ENCODE results near the gene SH3PXD2A.
A peak's percentile ranks its signal among the peaks of the same experiment; 100 is the strongest.

The SH3PXD2A gene

GRCh38 chr10:103874730-103875129, 19.4 kb upstream of the SH3PXD2A start:
- no peak for DNase-seq (ENCODE audit: low read depth)

- no peak for DNase-seq (ENCODE audit: low read depth)
Measured at GRCh38 chr10:103872137-103872931, 17.0 kb upstream of the SH3PXD2A start.

DNA sequence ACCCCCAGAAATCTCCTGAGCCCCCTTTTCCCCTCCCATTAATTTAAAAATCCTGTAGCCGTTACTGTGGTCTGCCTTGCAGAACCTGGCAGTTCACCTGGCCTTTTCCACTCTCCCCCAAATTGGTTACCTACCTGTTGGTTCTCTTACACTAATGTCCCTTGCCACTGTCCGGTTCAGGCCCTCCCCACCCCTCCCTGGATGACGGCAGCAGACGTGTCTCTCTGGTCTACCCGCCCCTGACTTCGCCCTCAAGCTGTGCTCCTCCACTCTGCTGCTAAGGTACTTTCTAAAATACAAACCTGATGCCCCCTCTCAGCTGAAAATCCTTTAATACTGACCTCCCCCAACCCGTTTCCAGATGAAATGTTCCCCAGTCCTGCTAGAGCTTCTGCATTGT, 15.6 kb upstream of the SH3PXD2A start:
- no peak for DNase-seq (ENCODE audit: low read depth)

DNA sequence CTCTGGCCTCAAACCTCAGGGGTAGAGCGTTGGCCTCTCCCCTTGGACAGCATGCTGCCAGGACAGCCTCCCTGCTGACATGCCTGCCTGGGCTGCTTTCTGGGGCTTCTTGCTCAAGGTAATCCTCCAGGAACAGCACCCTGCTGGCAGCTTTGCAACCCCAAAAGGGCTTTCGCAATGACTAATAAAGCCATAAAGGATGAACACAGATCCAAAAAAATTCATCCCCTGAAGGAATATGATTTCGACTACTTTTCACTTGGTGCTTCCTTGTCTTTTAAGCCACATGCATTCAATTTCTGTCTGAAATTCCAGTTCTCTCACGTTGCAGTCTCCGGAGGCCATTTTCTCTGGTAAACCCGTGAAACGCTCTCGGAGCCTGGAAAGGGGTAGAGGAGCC, 15.1 kb upstream of the SH3PXD2A start:
- no peak for DNase-seq (ENCODE audit: low read depth)

DNA sequence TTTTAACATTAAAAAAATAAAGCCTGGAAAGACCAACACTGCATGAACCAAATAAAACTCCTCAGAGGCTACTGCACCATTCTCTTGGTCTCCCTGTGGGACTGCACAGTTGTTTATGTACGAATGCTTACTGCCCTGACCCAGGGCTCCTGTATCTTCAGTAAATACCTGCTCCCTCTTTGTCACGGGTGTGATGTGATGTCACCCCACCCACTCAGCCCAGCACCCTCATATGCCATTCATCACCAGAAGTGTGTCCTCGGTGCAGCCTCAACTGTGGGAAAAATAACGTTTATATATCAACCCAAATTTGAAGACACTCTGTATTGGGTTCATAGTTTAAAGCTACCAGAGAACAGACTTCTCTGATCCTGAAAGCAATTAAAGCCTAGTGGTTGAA, 14.0 kb upstream of the SH3PXD2A start:
- DNase-seq (ENCODE audit: low read depth), result no peak

DNA sequence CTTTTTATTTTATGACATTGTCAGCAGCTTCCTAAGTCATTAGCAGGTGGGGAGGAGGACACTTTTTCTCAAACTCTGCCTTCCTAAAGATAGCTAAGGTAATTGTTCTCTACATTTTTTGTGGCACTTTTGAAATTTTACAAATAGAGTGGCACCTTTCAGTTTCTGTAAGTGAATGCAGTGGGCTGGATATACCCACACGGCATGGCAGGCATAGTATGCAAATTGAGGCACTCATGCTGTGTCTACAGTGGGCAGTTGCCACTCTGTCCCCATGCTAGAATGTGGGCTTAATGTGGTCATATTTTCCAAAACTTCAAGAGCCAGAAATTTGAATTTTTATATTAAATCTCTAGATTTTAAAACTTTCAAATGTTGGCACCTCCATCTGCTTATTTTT, 12.8 kb upstream of the SH3PXD2A start:
- DNase-seq (ENCODE audit: low read depth), result no peak

DNA sequence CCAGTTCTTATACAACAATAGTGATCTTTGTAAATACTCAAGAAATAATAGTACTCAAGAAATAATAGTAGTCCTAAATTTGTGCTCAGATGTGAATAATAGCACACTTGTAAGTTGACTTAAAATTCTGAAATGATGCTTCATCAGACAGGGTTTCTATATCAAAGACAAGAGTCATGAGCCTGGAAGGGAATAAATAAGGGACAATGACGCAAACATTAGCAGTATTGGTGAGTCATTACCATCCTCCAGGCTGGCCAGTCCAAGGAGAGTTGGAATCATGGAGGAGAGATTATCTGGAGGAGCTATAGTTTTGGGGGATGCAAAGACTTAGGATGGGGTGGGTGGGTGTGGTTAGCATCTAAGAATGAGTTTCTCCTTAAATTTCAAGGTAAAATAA, 6.1 kb upstream of the SH3PXD2A start:
- DNase-seq (ENCODE audit: low read depth), result no peak

- no peak for DNase-seq (ENCODE audit: low read depth)
Measured at GRCh38 chr10:103859161-103860086, 4.0 kb upstream of the SH3PXD2A start.

DNA sequence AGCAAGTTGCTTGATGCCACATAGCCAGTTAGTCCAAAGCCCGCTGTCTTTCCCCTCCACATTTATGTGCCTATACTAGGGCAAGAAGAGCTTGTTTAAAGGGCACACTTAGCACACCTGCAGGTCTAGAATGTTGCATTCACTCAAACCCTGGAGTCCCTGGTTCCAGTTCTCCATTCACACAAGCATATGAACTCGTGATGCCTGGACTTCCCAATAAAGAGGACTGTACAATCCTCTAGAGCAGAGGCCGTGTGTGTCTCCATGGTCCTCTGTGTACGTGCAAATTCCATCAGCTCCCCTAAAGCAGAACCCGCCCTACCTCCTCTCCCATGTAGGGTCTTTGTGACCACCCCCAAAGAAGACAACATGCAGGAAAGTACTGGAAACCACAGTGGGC, 3.0 kb upstream of the SH3PXD2A start:
- no peak for DNase-seq (ENCODE audit: low read depth)

- DNase-seq (ENCODE audit: low read depth), result no peak
Measured at GRCh38 chr10:103856797-103857170, 1.4 kb upstream of the SH3PXD2A start.

GRCh38 chr10:103855852-103856796, 748 bp upstream of the SH3PXD2A start:
- no peak for DNase-seq (ENCODE audit: low read depth)

GRCh38 chr10:103854686-103855391, 537 bp downstream of the SH3PXD2A start:
- DNase-seq (ENCODE audit: low read depth), result no peak

GRCh38 chr10:103854265-103854685, 1.1 kb downstream of the SH3PXD2A start:
- DNase-seq (ENCODE audit: low read depth), result no peak

- no peak for DNase-seq (ENCODE audit: low read depth)
Measured at GRCh38 chr10:103853428-103854264, 1.7 kb downstream of the SH3PXD2A start.

DNA sequence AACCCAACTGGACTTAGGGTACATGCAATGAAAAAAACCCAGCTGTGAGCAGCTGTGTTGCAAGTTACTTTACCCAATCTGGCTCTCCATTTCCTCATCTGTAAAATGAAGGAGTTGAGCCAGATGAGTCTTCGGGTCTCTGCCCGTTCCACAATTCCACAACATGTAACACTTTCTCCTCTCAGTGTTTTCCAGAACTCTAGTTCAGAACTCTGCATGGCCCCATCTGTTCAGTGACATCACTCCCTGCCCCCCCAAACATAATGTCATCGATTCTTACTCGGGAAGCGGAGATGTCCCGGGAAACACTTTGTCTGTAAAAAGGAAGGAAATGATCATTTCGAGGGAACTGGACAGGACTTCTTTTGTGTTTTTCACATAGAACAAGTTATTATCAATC, 2.5 kb downstream of the SH3PXD2A start:
- no peak for DNase-seq (ENCODE audit: low read depth)

GRCh38 chr10:103852189-103852711, 3.1 kb downstream of the SH3PXD2A start:
- DNase-seq (ENCODE audit: low read depth), result peak; percentile 86

- no peak for DNase-seq (ENCODE audit: low read depth)
Measured at GRCh38 chr10:103851261-103851660, 4.1 kb downstream of the SH3PXD2A start.

DNA sequence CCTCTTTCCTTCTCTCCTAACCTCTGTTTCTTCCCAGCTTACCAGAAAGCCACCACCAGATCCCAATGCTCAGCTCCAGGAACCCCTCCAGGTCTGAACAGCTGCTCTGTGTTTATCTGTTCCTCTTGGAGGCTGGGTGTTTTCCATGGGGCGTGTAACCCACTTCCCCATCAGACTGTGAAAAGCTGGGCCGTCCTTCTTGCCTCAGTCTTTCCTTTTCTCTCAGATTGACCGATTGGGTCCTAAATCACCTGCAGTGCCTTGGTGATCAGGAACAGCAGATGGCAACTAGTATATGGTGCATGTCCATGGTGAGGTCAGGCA, 4.8 kb downstream of the SH3PXD2A start:
- no peak for DNase-seq (ENCODE audit: low read depth)

GRCh38 chr10:103849880-103850571, 5.3 kb downstream of the SH3PXD2A start:
- peak; percentile 85 for DNase-seq (ENCODE audit: low read depth)
